HG03066 (cell line): Measurements from ENCODE around the gene PIK3R6.

ENCODE experiments used
- ATAC-seq: cut with Tn5 transposase; IDR thresholded peaks from one replicate; pipeline ENCODE4 v1.9.1; 2021; ENCODE audit warnings: low read depth; ENCODE audit not compliant: unreplicated experiment

The PIK3R6 gene

DNA sequence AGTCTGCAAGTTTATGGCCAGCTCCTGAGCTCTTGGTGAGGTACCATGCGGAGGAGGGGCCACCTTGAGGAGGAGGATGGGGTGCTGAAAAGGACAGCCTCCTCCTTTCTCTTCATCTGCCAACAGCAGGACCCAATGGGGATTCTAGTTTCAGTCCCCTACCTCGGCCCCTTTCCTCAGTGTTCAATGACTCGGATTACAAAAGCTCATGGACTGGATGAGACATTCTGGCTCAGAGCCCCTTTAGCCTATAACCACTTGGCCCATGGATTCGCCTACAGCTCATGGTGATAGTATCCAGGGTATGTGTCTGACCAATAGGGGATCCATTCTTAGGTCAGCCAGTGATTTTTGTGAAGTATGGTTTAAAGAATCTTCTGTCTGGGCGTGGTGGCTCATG, 8.5 kb upstream of the PIK3R6 start:
- ATAC-seq, result no peak

DNA sequence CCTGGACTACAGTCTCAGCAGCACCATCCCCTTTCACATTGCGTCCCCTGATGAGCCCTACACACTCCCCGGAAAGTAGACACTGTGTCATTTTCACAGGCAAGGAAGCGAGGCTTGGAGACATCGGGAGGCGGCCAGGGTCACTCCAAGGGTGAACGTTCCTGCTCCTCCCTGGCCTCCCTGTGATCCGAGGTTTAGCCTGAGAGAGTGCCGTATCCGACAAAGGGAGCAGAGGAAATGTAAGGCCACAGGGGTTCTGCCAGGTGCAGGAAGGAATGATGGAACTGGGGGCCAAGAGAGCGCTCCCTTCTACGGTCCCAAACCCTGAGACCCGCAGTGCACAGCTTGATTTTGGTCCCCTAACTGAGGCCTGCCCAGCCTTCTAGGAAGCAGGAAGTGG, 8.0 kb upstream of the PIK3R6 start:
- no peak for ATAC-seq

DNA sequence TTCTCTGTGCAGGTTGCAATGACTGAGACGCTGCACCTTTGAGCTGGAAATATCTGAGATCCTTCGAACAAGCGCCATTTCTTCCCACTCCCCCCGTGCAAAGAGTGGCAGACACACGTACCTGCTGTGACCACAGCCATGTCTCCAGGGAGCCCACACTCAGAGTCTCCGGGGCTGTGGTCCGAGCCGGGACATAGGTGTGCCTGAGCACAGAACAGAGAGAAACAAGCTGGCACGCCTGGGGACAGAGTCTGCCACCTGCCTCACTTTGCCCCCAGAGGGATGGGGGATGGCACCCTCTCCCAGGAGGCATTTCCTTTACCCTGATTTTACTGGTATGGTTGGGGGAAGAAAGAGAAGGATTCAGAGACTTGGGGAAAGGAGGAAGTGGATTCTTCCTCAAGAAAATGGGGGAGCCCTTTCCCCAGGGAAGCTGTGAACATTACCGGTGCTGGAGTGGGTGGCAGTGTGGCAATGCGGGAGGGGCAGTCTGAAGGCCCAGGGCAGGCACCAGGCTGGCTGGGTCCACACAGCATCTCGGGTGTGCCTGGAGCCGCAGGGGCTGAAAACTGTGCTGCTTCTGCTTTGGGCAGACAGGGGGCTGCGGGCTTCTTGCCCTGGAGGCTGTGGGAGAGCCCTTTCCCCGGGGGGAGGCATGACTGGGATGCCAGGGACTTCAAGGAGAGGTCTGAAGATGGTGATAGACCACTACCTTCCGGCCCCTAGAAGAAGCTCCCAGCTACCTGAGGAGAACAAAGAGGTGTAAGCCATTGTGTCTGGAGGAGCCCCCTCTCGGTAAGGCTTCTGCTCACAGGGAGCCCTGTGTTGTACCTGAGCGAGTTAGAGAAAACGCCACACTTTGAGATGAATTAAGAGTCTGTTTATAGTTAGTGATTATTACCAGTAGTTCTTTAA, 6.6 kb upstream of the PIK3R6 start:
- no peak for ATAC-seq

DNA sequence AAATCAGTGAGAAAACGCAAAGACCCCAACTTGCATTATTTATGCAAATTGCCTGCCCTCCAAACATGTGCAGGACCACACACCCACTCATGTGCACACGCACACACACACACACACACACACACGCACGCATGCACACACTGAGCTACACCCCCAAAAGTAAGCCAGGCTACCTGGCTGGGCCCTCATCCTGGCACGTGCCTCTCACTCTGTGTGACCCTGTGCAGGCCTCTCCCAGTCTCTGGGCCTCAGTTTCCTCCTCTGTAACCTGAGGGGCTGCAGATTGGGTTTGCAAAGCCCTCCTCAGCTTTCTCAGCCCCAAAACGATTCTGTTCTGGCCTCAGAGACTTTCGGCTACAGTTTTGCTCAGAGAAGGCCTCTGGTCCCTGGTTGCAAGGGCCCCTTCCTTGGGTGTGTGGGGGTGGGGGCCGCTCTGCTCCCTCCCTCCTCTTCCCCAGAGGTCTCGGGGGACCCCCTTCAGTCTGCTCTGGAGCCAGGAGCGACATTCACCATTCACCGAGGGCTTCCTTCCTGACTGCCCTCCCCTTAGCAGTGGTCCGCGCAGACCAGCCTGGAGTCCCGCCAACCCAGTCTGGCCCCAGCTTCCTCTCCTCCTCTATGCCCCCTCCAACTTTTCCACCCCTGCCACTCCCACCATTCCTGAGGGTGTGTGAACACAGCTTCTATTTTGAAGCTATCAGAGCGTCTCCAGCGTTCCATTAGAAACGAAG, 5.4 kb upstream of the PIK3R6 start:
- ATAC-seq, result no peak

DNA sequence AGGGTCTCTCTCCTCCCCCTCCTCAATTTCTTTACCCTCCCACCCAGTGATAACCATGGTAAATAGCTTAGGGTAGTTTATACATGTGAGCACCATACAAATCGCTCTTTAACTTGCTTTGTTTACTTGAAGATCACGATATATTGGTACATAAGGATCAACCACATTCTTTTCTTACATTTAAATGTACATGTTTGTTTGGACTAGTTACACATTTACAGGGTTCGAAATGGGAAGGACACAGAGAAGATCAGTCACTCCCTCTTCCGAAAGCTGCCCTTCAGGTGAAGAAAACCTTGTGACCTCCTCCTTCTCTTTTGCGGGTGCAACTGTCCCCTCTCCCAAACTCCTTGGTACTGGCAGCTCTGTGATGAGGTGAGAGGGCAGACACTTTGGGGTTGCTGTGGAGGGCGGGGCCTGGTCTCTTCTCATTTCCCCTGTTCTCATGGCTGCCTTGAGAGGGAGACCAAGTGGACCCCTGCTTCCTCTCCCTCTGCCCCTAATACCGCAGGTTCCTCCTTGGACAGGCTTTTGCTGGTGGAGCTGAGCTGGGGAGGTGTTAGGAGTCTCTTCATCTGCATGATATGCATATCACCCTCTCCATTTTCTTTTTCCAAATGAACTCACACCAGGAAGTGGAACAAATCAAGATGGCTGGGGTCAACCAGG, 4.7 kb upstream of the PIK3R6 start:
- ATAC-seq, result no peak

DNA sequence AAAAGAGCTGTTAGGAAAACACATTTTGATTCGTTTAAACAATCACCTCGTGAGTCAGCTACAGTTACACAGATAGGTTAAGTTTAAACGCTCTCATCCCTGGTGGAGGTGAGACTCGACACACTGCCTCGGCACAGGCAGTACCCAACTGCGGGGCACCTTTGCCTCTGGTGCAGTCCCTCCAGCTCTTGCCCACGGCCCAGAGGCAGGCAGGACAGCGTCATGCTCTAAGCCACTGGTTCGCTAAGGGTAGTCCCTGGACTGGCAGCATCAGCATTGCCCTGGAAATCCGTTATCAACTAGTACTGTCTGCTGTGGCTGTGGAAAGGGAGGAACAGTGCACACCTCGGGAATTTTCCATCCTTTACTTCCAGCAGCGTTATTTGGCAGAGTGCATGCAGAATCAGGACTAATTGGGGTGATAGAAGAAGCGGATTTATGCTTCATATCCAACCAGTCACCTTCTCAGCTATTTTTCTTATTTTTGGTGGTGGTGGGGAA, 3.7 kb upstream of the PIK3R6 start:
- no peak for ATAC-seq

DNA sequence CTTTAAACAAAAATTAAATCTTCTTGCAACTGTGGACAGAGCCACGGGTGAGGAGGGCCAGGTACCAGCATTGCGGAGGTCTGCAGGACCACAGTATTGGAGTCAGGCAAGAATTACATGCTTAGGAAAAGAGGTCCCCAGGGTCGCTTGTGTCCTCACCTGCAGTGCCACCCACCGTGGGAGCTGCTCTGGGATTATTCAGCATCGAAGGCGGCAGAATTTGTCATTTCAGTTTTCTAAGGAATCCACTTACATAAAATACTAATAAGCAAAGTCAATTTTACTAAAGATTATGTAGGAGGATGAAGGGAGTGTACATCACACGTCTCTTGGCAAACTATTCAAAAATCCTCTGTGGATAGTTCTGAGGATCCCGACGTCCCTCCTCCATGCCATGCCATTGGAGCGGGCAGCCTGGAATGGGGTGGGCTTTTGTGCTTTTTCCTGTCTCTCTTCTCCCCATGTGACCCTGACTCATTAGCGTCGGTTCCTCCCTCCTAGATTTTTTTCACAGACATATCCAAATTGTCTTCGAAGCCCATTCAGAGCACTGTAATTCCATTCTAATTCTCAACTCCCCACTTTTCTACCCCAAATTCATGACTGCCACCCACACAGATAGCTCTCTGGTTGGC, 3.0 kb upstream of the PIK3R6 start:
- no peak for ATAC-seq

DNA sequence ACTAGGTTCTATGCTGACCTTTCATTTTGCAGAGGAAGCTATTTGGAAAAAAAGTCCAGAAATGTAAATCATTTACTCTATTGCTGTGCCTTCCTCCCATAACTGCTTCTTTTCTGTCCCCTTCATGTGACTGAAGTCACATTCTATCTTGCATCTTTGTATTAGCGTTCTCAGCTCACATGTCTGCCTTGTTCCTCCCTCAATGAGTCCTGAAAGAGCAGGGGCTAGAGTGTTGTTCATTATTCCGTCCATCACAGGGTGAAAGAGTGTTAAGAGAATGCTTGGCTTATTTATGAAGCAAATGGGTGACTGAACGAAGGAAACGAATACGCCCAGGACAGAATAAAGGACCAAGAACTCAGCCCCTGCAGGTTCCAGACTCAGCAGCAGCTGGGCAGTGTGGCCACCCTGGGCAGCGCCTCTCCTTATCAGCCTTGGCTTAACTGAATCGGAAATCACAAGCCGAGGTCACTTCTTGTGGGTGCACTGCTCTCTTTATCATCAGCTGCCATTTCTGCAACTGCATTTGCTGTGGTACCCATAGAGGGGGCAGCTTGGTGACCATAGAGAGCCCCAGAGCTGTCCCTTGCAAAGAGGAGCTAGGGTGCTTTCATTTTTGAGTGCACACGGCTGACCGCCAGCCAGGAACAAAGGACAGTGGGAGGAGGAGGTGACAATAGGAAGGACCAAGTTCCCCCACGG, 1.8 kb upstream of the PIK3R6 start:
- ATAC-seq, result no peak

DNA sequence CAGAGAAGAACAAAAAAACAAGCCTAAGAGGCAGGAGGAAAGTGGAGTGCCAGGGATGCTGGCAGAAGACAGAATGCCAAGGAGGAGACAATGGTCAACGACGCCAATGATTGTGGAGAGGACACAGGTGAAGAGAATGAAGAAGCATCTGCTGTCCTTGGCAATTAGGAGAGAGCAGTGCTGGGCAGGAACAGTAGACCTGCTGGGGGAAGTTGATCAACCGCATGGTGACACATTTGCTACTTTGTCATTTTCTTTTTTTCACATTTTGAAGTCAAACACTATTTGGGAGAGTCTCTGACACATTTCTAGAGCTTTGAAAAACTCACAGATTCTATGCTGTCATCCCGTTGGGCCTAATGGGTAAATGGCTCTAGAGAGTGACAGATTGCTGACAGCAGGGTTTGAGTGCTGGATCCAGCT, 1.1 kb upstream of the PIK3R6 start:
- no peak for ATAC-seq

DNA sequence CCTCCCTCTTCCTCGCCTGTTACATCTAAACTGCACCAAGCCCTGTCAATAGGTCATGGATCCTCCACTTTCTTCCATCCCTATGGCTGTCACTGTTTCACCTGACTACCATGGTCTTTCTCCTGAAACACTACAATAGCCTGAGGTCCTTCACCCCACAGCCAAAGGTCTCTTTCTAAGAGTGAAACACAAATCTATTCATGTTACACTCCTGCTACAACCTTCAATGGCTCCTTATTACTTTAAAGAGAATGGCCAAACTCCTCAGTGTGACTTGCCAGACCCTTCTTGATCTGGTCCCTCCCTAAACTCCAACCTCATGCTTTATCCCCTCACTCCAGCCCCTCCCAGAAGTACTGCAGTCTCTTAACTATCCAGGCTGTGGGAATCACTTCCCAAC, 618 bp upstream of the PIK3R6 start:
- no peak for ATAC-seq

DNA sequence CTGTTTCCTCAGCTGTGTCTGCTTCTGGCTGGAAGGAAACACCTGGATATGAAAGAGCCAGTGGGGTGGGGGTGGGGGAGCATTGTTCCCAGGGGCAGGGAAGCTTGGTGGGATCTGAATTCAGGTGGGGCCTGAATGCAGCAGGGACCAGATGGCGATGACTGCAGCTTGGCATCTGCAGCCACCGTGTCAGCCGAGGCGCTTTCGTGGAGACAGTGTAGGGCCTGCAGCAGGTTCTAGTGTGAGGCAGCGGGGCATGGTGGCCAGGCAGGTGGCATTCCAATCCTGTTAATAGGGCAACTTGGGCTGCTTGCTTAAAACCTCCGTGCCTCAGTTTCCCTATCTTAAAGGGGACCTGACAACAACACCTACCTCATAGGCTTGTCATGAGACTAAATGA, 1.7 kb downstream of the PIK3R6 start:
- ATAC-seq, result no peak

DNA sequence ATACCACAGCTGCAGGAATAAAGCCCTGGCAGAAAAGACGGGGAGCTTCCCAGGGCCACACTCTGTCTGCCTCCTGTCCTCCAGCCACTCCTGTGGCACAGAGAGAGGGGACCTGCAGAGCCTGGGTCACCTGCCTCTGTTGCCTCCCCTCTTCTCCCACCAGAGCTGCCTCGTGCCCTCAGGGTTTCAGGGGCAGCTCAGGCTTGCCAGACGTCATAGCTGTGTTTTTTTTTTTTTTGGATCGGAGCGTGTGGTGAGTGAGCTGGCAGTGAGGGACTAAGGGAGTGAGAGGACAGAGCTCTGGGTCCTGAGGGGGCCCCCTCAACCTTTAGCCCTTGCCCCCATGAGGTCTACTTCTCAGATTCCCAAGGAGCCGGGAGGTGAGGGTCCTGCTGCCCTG, 2.1 kb downstream of the PIK3R6 start:
- no peak for ATAC-seq

DNA sequence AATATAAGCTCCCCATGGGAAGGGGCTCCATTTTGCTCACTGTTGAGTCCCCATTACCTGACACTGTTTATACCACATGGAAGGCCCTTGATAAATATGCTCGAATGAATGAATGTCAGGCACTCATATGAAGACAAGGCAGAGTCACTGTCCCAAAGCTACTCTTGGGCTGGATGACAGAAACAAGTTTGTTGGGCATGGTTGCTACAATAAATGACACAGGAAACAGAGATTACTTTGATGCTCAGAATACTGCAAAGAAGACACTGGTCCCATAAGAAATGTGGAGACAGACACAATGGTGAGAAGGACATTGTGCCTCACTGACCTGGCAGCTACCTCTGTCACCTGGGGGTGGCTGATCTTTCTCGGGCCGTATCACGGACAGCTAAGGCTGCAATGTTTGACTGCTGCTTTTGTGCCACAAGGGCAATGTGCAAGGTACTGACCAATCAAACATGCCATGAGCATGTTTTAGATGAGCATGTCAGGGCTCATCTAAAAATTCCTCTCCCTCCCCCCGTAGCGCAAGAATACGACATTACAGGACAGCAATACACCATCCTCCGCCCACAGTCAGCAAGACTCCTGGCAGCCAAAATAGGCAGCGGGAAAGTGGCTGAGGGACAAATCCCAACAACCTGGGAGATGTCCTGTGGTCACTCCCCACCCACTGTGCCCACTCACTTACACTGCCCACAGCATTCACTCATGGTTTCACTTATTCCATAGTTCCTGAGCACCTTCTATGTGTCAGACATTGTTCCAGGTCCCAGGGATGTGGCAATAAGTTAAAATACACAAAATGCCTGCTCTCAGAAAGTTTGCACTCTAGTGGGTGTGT, 5.0 kb downstream of the PIK3R6 start:
- no peak for ATAC-seq

DNA sequence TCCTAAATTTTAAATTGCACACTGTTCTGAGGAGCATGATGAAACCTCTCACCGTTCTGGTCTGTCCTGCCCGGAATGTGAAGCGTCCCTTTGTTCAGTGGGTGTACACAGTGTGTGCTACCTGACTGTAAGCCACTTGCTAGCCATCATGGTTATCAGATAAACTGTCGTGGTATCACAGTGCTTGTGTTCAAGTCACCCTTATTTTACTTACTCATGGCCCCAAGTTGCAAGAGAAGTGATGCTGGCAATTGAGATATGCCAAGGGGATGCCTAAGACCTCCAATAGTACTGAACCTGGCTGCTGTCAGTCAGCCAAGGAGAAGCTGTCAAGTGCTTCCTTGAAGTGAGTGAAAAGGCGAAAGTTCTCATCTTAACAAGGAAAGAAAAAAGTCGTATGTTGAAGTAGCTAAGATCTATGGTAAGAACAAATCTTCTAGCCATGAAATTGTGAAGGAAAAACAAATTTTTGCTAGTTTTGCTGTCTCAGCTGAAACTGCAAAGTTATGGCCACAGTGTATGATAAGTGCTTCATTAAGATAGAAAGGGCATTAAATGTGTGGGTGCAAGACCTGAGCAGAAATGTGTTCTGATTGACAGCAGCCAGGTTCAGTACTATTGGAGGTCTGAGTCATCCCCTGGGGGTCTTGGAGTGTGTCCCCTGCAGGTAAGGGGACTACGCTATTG, 5.8 kb downstream of the PIK3R6 start:
- ATAC-seq, result no peak

DNA sequence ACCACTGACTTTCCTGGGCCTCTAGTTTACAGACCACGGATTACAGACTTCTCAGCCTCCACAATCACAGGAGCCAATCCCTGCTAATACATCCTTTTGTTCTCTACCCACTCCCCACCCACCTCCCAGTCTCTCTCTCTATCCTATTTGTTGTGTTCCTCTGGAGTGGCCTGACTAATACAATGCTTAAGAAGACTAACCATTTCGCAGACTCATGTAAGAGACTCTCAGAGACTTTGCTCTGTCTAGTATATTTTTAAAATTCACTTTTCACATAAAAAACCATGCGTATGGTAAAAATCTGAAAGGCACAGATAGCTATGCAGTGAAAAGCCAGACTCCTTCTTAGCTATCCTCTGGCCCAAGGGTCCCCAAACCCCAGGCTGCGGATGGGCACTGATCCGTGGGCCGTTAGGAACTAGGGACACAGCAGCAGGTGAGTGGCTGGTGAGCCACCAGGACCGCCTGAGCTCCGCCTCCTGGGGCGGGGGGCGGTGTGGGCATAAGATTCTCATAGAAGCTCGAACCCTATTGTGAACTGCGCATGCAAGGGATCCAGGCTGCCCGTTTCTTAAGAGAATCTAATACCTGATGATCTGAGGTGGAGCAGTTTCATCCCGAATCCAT, 7.6 kb downstream of the PIK3R6 start:
- ATAC-seq, result no peak

DNA sequence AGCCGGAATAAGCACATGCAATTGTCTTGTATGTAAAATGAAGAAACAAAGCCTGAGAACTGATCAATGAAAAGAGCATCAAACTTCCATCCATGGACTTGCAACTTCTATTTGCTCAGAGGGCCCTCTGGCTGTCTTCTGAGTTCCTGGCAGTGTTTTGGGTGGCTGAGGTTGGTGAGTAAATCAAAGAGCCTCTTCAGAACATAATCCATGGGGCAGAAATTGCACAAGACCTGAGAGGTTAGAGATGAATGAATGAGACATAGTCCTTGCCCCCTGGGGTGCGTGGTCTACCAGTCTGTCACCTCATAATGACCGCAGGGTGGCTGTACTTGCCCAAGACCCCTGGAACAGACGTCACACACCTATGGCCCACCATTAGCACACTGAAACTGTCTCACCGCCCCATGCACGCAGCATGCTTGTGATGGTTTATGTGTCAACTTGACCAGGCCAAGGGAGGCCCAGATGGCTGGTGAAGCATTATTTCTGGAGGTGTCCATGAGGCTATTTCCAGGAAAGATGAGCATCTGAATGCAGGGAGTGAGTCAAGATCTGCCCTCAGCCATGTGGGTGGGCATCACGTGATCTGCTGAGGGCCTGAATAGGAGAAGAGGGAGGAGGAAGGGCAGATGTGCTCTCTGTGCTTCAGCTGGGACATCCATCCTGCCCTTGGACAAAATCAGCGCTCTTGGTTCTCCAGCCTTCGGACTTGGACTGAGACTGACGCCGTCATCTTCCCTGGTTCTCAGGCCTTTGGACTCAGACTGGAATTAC, 8.3 kb downstream of the PIK3R6 start:
- no peak for ATAC-seq

DNA sequence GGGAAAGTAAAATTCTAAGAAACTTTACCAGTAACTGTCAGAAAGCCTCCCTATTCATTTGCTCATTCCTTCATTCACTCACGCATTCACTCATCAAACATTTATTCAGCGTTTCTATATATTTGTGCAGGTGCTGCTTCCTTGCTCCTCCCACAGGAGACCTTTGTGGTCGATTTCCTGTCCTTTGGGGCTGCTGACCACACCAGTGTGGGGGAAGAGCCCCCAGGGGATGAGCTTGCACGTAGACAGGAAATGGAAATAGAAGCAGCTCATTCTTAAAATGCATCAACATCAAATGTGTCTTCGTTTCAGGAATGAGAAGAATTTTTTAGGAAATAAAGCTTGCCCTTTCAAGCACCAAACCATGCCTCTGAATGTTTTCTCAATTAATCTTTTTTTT, 9.6 kb downstream of the PIK3R6 start:
- peak; percentile 46 for ATAC-seq
